CD4-positive, CD25-positive, alpha-beta regulatory T cell (primary cell): Measurements from ENCODE around the gene ASPSCR1. TPM values are rescaled to one million over a fixed set of nuclear protein-coding genes. Genes with fewer than 3 reads are reported as not detected.

Experiments used
- ATAC-seq, 2 donors: fragments of 150-1000 bp; cut with Tn5 transposase; one replicate each; pipeline ENCODE4 v1.10.0; 2021; ENCODE audit warnings: low read depth in 2 of 2, moderate number of reproducible peaks in 2 of 2, moderate library complexity in 1 of 2
- DNase-seq, 3 donors: peaks; one replicate each; pipeline versions ENCODE4 v3.0.0 to v3.0.0-alpha.2; 2012 to 2022; ENCODE audit warnings: mixed read lengths in 1 of 3
- H3K27ac ChIP-seq: one replicate; pipeline ENCODE4 v1.7.0; 2013; ENCODE audit warnings: mild to moderate bottlenecking, low read length; ENCODE audit not compliant: insufficient read depth, poor library complexity, severe bottlenecking
- H3K27me3 ChIP-seq: one replicate; pipeline ENCODE4 v1.7.0; 2013; ENCODE audit warnings: low read length; ENCODE audit not compliant: control insufficient read depth, insufficient read depth
- H3K36me3 ChIP-seq: one replicate; pipeline ENCODE4 v1.7.0; 2013; ENCODE audit warnings: mild to moderate bottlenecking, low read length, moderate library complexity; ENCODE audit not compliant: control insufficient read depth, insufficient read depth
- H3K4me1 ChIP-seq: 2 replicates; pipeline ENCODE4 v1.7.0; 2013; ENCODE audit warnings: mild to moderate bottlenecking, low read length; ENCODE audit not compliant: insufficient read depth, control insufficient read depth, poor library complexity, severe bottlenecking
- H3K4me3 ChIP-seq: one replicate; pipeline ENCODE4 v1.7.0; 2013; ENCODE audit warnings: low read depth, mild to moderate bottlenecking, low read length, moderate library complexity
- H3K9me3 ChIP-seq, 2 experiments: 1 replicate in 1 of 2; 2 replicates in 1 of 2; pipeline ENCODE4 v1.7.0; 2013; ENCODE audit warnings: low read length in 2 of 2, mild to moderate bottlenecking in 1 of 2, moderate library complexity in 1 of 2; ENCODE audit not compliant: control insufficient read depth in 2 of 2
- H3K27ac Mint-ChIP-seq, 3 donors: one replicate each; pipeline ENCODE4 v1.8.0; 2020 to 2022; ENCODE audit warnings: mild to moderate bottlenecking in 3 of 3, mixed read lengths in 3 of 3, moderate library complexity in 2 of 3
- H3K27me3 Mint-ChIP-seq: one replicate; pipeline ENCODE4 v1.8.0; 2022; ENCODE audit warnings: mild to moderate bottlenecking, mixed read lengths
- H3K36me3 Mint-ChIP-seq: one replicate; pipeline ENCODE4 v1.8.0; 2020; ENCODE audit warnings: mixed read lengths
- H3K4me1 Mint-ChIP-seq, 4 donors: one replicate each; pipeline ENCODE4 v1.8.0; 2020 to 2022; ENCODE audit warnings: mixed read lengths in 4 of 4, mild to moderate bottlenecking in 1 of 4
- H3K4me3 Mint-ChIP-seq, 4 donors: one replicate each; pipeline ENCODE4 v1.8.0; 2020 to 2022; ENCODE audit warnings: mild to moderate bottlenecking in 4 of 4, mixed read lengths in 4 of 4, moderate library complexity in 3 of 4
- H3K9me3 Mint-ChIP-seq, 7 donors: one replicate each; pipeline ENCODE4 v1.8.0; 2020 to 2022; ENCODE audit warnings: mixed read lengths in 7 of 7, mild to moderate bottlenecking in 3 of 7, moderate library complexity in 2 of 7
- polyA plus RNA-seq, 4 donors: library from polyadenylated mRNA; unstranded; fragments of 300-500 nt; fragmentation: Illumina TruSeq; gene quantifications; one replicate each; pipeline ENCODE4 v1.2.3, GENCODE V29; 2021
- total RNA-seq: library from RNA; stranded (reverse); gene quantifications from one replicate; pipeline ENCODE4 v1.2.3, GENCODE V29; 2022

Gene ASPSCR1
- total and polyA plus RNA-seq, 5 donors from 2014 or later: 25.2 to 41.4 (median 29.1) TPM

- H3K4me3 ChIP-seq: no peak overlapping the region
- no peak for ATAC-seq
- peaks cover 10% of the 10 kb centered on the region for H3K36me3 ChIP-seq
- Mint-ChIP-seq H3K36me3 (peaks cover 7% of the 10 kb centered on the region), H3K9me3 (peaks cover 0 to 1% (median 0%) of the 10 kb centered on the region in 7 donors), H3K4me3 (peak overlapping the region; percentile 47 to 85 (median 83)), H3K27me3 (no peaks in the 10 kb centered on the region), H3K4me1 (peaks cover 0 to 27% (median 6%) of the 10 kb centered on the region in 4 donors), H3K27ac (peak overlapping the region in 2 of 3 donors; percentile 51 to 75)
- H3K4me1 ChIP-seq: peaks cover 23% of the 10 kb centered on the region
- no peak overlapping the region for H3K27ac ChIP-seq
- H3K27me3 ChIP-seq: no peaks in the 10 kb centered on the region
- DNase-seq: no peak
- H3K9me3 ChIP-seq: no peaks in the 10 kb centered on the region
These were observed 72.8 kb downstream of the ASPSCR1 start for GRCh38 chr17:82050152-82050760.

- Histone ChIP-seq H3K9me3 (no peaks in the 10 kb centered on the region), H3K4me1 (peaks cover 23% of the 10 kb centered on the region), H3K27ac (no peak overlapping the region), H3K4me3 (no peak overlapping the region), H3K27me3 (no peaks in the 10 kb centered on the region), H3K36me3 (peaks cover 15% of the 10 kb centered on the region)
- H3K27me3 Mint-ChIP-seq: no peaks in the 10 kb centered on the region
- peak overlapping the region; percentile 47 to 85 (median 83) for H3K4me3 Mint-ChIP-seq
- no peaks in the 10 kb centered on the region for H3K9me3 Mint-ChIP-seq
- DNase-seq: no peak
- H3K4me1 Mint-ChIP-seq: peaks cover 0 to 27% (median 6%) of the 10 kb centered on the region in 4 donors
- H3K36me3 Mint-ChIP-seq: peaks cover 7% of the 10 kb centered on the region
- peak overlapping the region in 2 of 3 donors; percentile 75 to 86 for H3K27ac Mint-ChIP-seq
- peak in 1 of 2 donors; percentile 12 for ATAC-seq
These were observed 73.6 kb downstream of the ASPSCR1 start for GRCh38 chr17:82050761-82051641.

GRCh38 chr17:82051776-82052637 lies 74.6 kb downstream of the ASPSCR1 start, which contains the start of the genes GPS1 and RFNG:
TSS of gene GPS1 (plus strand) at chr17:82051898. CDS start at chr17:82051932, 34 bp downstream.
TSS of gene RFNG (minus strand) at chr17:82051811. CDS start at chr17:82051766, 45 bp downstream.
- Histone ChIP-seq H3K27ac (no peak within 1 kb of the TSS), H3K9me3 (no peaks in the 10 kb centered on the region), H3K4me3 (peak within 1 kb of the TSS; percentile 44), H3K36me3 (peaks cover 15% of the 10 kb centered on the region), H3K27me3 (no peaks in the 10 kb centered on the region), H3K4me1 (peaks cover 23% of the 10 kb centered on the region)
- Mint-ChIP-seq H3K9me3 (no peaks in the 10 kb centered on the region), H3K27me3 (no peaks in the 10 kb centered on the region), H3K36me3 (peaks cover 7% of the 10 kb centered on the region), H3K4me3 (peak within 1 kb of the TSS; percentile 47 to 86 (median 84)), H3K4me1 (peaks cover 0 to 27% (median 6%) of the 10 kb centered on the region in 4 donors), H3K27ac (peak within 1 kb of the TSS; percentile 75 to 92 (median 86))
- peak; percentile 83 to 89 for ATAC-seq
- DNase-seq: peak; percentile 76 to 89 (median 78)

GRCh38 chr17:82052638-82053059 lies 75.2 kb downstream of the ASPSCR1 start:
- DNase-seq: no peak
- no peaks in the 10 kb centered on the region for H3K9me3 Mint-ChIP-seq
- no peak overlapping the region for H3K27ac Mint-ChIP-seq
- Histone ChIP-seq H3K27me3 (no peaks in the 10 kb centered on the region), H3K4me1 (peaks cover 23% of the 10 kb centered on the region), H3K9me3 (no peaks in the 10 kb centered on the region), H3K4me3 (peak overlapping the region; percentile 31), H3K27ac (no peak overlapping the region), H3K36me3 (peaks cover 22% of the 10 kb centered on the region)
- H3K4me1 Mint-ChIP-seq: peaks cover 0 to 22% (median 6%) of the 10 kb centered on the region in 4 donors
- H3K36me3 Mint-ChIP-seq: peaks cover 2% of the 10 kb centered on the region
- H3K4me3 Mint-ChIP-seq: peak overlapping the region; percentile 47 to 86 (median 79)
- no peak for ATAC-seq
- no peaks in the 10 kb centered on the region for H3K27me3 Mint-ChIP-seq

- ATAC-seq (no peak), DNase-seq (no peak)
- peaks cover 5% of the 10 kb centered on the region for H3K36me3 Mint-ChIP-seq
- Histone ChIP-seq H3K27me3 (no peaks in the 10 kb centered on the region), H3K4me3 (no peak overlapping the region), H3K27ac (no peak overlapping the region), H3K9me3 (no peaks in the 10 kb centered on the region), H3K4me1 (peaks cover 23% of the 10 kb centered on the region), H3K36me3 (peaks cover 24% of the 10 kb centered on the region)
- peaks cover 0 to 21% (median 6%) of the 10 kb centered on the region in 4 donors for H3K4me1 Mint-ChIP-seq
- H3K9me3 Mint-ChIP-seq: no peaks in the 10 kb centered on the region
- peak overlapping the region in 1 of 3 donors; percentile 32 for H3K27ac Mint-ChIP-seq
- H3K4me3 Mint-ChIP-seq: peak overlapping the region; percentile 47 to 86 (median 79)
- no peaks in the 10 kb centered on the region for H3K27me3 Mint-ChIP-seq
These were observed 75.7 kb downstream of the ASPSCR1 start for GRCh38 chr17:82053130-82053529.

GRCh38 chr17:82053556-82054263 lies 76.3 kb downstream of the ASPSCR1 start:
- H3K36me3 ChIP-seq: peaks cover 24% of the 10 kb centered on the region
- peaks cover 5% of the 10 kb centered on the region for H3K36me3 Mint-ChIP-seq

More at GRCh38 chr17:82053556-82054263, 76.3 kb downstream of the ASPSCR1 start:
- Mint-ChIP-seq H3K27me3 (no peaks in the 10 kb centered on the region), H3K4me3 (peak overlapping the region; percentile 47 to 86 (median 79)), H3K27ac (peak overlapping the region in 2 of 3 donors; percentile 51 to 83), H3K4me1 (peaks cover 0 to 21% (median 6%) of the 10 kb centered on the region in 4 donors), H3K9me3 (no peaks in the 10 kb centered on the region)
- Histone ChIP-seq H3K9me3 (no peaks in the 10 kb centered on the region), H3K4me3 (no peak overlapping the region), H3K27me3 (no peaks in the 10 kb centered on the region), H3K27ac (no peak overlapping the region), H3K4me1 (peaks cover 23% of the 10 kb centered on the region)
- ATAC-seq (no peak), DNase-seq (no peak)
